Hepatocyte (in vitro differentiated cells): Measurements from ENCODE around the gene SH3RF3.

Source experiments
- CTCF ChIP-seq: fragments of 200-600 bp; sonication (generic); IDR thresholded peaks from 2 replicates; pipeline ENCODE4 v1.5.1; 2016; ENCODE audit warnings: antibody characterized with exemption, mild to moderate bottlenecking; ENCODE audit not compliant: poor library complexity
- EZH2 ChIP-seq: fragments of 200-600 bp; sonication (generic); IDR thresholded peaks from 2 replicates; pipeline ENCODE4 v1.6.1; 2016; ENCODE audit warnings: antibody characterized with exemption, mild to moderate bottlenecking, borderline replicate concordance
- EZH2phosphoT487 ChIP-seq: fragments of 200-600 bp; sonication (generic); IDR thresholded peaks from one replicate; pipeline ENCODE4 v1.6.1; 2018; ENCODE audit warnings: antibody characterized with exemption, mild to moderate bottlenecking, low read depth, moderate library complexity; ENCODE audit not compliant: unreplicated experiment, severe bottlenecking

DNA sequence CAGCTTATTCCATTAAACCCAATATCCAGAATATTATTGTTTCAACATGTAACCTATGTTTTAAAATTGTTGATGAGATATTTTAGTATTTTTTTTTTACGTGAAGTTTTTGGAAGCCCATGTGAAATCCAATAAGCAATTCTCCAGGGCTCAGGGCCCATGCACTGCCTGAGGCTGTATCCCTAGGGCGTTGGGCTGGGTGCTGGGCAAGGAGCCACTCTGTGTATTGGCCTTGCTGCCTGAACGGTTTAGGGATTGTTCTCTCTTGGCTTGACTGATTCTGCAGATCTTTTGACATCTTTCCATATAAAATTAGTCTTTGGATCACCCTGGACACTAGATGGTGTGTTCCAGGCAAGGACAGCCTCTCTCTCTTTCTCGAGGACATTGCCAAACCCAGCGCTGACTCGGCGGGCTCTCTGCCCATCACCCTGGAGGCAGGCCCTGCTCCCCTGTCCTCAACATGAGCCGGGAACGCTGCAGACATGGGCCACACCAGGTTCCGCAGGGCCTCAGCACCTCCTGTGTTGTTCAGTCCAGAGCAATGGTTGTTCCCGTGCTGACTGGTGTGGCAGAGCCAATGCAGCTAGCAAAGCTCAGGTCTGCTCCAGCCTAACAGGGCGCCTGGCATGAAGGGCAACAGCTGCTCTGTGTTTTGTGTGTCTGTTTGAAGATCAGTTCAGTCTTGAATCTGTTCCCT, 321.7 kb downstream of the SH3RF3 start:
- no peak for TF ChIP-seq CTCF
- no peak for TF ChIP-seq EZH2
- TF ChIP-seq EZH2phosphoT487: no peak
